PC-3 (cell line): ENCODE data around the gene WDR82.

ENCODE experiments used
- CTCF ChIP-seq: fragments of 300-600 bp; sonication (generic); conservative IDR thresholded peaks from 2 replicates; pipeline ENCODE4 v1.5.1; 2017; ENCODE audit warnings: antibody characterized with exemption, low read depth, mild to moderate bottlenecking, low read length
- EZH2 ChIP-seq: fragments of 300-600 bp; sonication (generic); IDR thresholded peaks from one replicate; pipeline ENCODE4 v1.6.1; 2017; ENCODE audit warnings: antibody characterized with exemption, mild to moderate bottlenecking, low read length; ENCODE audit not compliant: unreplicated experiment

- no peak for TF ChIP-seq EZH2
- TF ChIP-seq CTCF = no peak
These were observed 43.0 kb upstream of the WDR82 start for GRCh38 chr3:52321481-52321880.
